ENCODE measurements around the gene CHST11. TPM values are rescaled to one million over a fixed set of nuclear protein-coding genes. Genes with fewer than 3 reads are reported as not detected.
A peak's percentile ranks its signal among the peaks of the same experiment; 100 is the strongest.

Gene CHST11
- total RNA-seq, 1 experiment from 2014 or later: 6.7 TPM

DNA sequence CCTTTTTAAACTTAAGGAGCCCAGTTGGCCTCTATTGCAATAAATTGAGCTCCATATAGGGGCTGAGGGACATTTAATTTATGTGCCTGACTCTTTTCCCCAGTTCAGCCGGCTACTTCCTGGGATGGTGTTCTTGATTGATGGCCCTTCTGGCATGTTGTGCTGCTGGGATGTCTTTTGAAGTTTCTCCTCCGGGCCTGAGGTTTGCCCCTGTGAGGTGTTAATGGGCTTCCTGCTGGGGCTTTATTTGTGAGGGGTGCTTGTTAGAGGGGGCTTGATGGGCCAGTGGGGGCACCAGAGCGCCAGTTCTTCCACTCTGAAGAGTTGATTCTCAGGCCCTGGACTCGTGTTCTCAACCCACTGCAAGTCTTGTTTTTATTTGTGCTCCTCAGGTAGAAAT, 69.6 kb downstream of the CHST11 start:
- Histone ChIP-seq H3K79me2 (ENCODE audit: insufficient read depth, low read length) (no peaks in the 10 kb centered on the region), H3K4me2 (ENCODE audit: insufficient read depth, insufficient read length, low read length) (no peak overlapping the region), H2BK5ac (ENCODE audit: insufficient read length, low read length) (no peak overlapping the region), H2AK5ac (ENCODE audit: insufficient read length, low read length) (no peak overlapping the region), H4K91ac (ENCODE audit: insufficient read length, low read depth, low read length) (no peak overlapping the region), H3K56ac (ENCODE audit: insufficient read length, low read depth, low read length) (no peak overlapping the region), H3K18ac (ENCODE audit: insufficient read length, low read depth, low read length) (no peak overlapping the region), H2AFZ (ENCODE audit: low read length) (no peak overlapping the region), H2BK12ac (ENCODE audit: insufficient read length, low read depth, low read length) (no peak overlapping the region), H3K9me3 (ENCODE audit: control insufficient read depth, low read depth, low read length) (no peaks in the 10 kb centered on the region), H3K27ac (ENCODE audit: insufficient read length, low read depth, low read length) (no peak overlapping the region), H3K27me3 (ENCODE audit: insufficient read depth, low read length) (no peaks in the 10 kb centered on the region), H2BK20ac (ENCODE audit: low read depth, low read length, poor library complexity, severe bottlenecking) (no peak overlapping the region), H3K23me2 (ENCODE audit: insufficient read length, low read depth, low read length, poor library complexity, severe bottlenecking) (no peaks in the 10 kb centered on the region), H4K5ac (ENCODE audit: insufficient read length, low read depth, low read length) (no peak overlapping the region), H3K14ac (ENCODE audit: insufficient read depth, low read length) (no peak overlapping the region), H3K23ac (ENCODE audit: insufficient read length, low read depth, low read length) (no peak overlapping the region), H2BK15ac (ENCODE audit: low read depth, low read length) (no peak overlapping the region), H3K9ac (ENCODE audit: extremely low read depth, insufficient read length, low read length) (no peak overlapping the region), H3K4me1 (ENCODE audit: insufficient read depth, low read length) (peaks cover 17% of the 10 kb centered on the region), H4K8ac (replicated peaks; ENCODE audit: insufficient read length, low read depth, low read length) (no peak overlapping the region), H3K4ac (ENCODE audit: low read depth, low read length) (no peak overlapping the region), H3T11ph (ENCODE audit: low read length) (no peak overlapping the region), H3K79me1 (ENCODE audit: insufficient read depth, low read depth, low read length, poor library complexity, severe bottlenecking) (peaks cover 3% of the 10 kb centered on the region), H2BK120ac (ENCODE audit: low read depth, low read length, poor library complexity, severe bottlenecking) (no peak overlapping the region), H4K20me1 (ENCODE audit: control insufficient read depth, insufficient read depth, insufficient read length) (no peaks in the 10 kb centered on the region)
- Mint-ChIP-seq H3K4me1 (peaks cover 40 to 47% of the 10 kb centered on the region in 2 experiments), H3K27me3 (ENCODE audit: low read depth) (peaks cover 16% of the 10 kb centered on the region), H3K27ac (peak overlapping the region in 1 of 3 experiments; percentile 88; a peak in 2 of 7 replicates), H3K4me3 (peak overlapping the region in 1 of 2 experiments; percentile 51; a peak in 1 of 5 replicates), H3K9me3 (peaks cover 3% of the 10 kb centered on the region in 2 experiments; a peak in 4 of 5 replicates), H3K36me3 (ENCODE audit: insufficient read depth in 1 of 3, low read depth in 3 of 3) (peaks cover 0 to 5% (median 1%) of the 10 kb centered on the region in 3 experiments; a peak in 3 of 7 replicates)
- WGBS (ENCODE audit: extremely low coverage, insufficient read length, low lambda C conversion rate): no CpG with 5 or more reads among the region's 4 CpGs
- peak; percentile 90 for DNase-seq
- TF ChIP-seq, protein P1, sequence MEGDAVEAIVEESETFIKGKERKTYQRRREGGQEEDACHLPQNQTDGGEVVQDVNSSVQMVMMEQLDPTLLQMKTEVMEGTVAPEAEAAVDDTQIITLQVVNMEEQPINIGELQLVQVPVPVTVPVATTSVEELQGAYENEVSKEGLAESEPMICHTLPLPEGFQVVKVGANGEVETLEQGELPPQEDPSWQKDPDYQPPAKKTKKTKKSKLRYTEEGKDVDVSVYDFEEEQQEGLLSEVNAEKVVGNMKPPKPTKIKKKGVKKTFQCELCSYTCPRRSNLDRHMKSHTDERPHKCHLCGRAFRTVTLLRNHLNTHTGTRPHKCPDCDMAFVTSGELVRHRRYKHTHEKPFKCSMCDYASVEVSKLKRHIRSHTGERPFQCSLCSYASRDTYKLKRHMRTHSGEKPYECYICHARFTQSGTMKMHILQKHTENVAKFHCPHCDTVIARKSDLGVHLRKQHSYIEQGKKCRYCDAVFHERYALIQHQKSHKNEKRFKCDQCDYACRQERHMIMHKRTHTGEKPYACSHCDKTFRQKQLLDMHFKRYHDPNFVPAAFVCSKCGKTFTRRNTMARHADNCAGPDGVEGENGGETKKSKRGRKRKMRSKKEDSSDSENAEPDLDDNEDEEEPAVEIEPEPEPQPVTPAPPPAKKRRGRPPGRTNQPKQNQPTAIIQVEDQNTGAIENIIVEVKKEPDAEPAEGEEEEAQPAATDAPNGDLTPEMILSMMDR (conservative IDR thresholded peaks at IDR 0.05): peak; percentile 43; the same call in 2 of the 3 replicates
